NCI-H1105 (cell line): ENCODE measurements around the gene TSEN34.
"Not testable (repeated sequence)": the region's sequence is repeated elsewhere in the genome, so short reads cannot be mapped to it uniquely, and the experiment has no call there.

ENCODE experiments used
- DNase-seq: peaks from one replicate; lab custom pipeline; 2025; lab: John Stamatoyannopoulos, UW

The TSEN34 gene

GRCh38 chr19:54160854-54161253, 30.3 kb upstream of the TSEN34 start:
- no peak for DNase-seq

DNA sequence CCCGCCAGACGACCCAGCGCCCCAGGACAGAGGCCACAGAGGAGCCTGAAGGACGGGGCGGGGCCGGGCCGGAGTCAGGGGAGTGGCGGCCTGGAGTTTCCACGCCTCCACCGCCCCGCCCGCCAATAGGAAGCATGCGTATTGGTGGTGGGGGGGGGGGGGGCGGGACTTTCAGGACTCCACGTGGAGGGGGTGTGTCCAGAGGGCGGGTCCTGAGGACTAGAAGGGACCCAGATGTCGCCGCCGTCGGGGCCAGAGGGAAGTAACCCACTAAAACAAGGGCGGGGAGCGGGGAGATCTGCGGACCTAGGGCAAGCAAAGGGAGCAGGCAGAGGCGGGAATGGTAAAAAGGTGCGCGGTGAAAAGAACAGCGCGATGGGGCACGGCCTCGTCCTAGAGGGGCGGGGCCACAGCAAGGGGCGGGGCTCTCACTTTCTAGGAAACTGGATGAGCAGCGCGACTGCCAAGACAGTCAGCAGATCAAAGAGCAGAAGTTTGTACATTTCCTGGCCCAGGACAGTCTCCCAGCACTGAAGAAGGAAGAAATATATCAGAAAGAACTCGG, 28.8 kb upstream of the TSEN34 start:
- DNase-seq: no peak

GRCh38 chr19:54162884-54163283, 28.2 kb upstream of the TSEN34 start:
- DNase-seq: no peak

- no peak for DNase-seq
Observed at GRCh38 chr19:54164369-54165068, 26.6 kb upstream of the TSEN34 start.

- DNase-seq: no peak
Observed at GRCh38 chr19:54165222-54165621, 25.9 kb upstream of the TSEN34 start.

GRCh38 chr19:54168174-54168917, 22.8 kb upstream of the TSEN34 start:
- peak; percentile 86 for DNase-seq

- no peak for DNase-seq
Observed at GRCh38 chr19:54169149-54169740, 21.9 kb upstream of the TSEN34 start.

GRCh38 chr19:54171736-54172431, 19.2 kb upstream of the TSEN34 start:
- DNase-seq: not testable (repeated sequence)

DNA sequence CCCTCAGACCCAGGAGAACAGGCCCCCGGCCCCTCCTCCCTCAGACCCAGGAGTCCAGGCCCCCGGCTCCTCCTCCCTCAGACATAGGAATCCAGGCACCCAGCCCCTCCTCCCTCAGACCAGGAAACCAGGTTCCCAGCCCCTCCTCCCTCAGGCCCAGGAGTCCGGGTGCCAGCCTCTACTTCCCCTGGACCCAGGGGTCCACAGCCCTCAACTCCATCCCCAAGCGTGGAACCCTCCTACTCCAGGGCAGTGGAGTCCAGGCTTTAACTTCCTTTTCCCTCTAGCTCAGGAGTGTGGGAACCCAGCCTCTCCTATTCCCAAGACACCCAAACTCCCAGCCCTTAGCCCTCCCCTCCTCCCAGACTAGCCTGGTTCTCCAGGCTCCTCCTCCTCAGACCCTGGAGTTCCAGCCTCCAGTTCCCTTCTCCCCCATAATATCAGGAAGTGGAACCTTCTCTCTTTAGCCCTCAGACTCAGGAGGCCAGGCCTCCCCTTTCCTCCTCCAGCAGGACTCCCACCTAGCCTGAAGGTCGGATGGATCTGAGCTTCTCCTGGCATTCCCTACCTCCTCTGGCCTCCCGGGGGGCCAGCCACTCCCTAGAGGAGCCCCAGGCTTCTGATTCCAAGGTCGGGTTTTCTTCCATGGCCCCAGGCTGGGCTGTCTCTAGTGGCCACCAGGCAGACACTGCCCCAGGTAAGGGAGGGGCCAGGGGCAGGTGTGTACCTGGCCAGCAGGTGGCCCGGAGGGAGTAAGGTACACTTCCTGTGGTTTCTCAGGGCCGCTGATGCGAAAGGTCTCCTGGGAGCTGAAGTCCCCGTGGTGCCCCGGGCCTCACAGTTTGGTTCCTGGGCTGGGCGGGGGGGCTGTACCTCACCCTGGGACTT, 18.4 kb upstream of the TSEN34 start, which contains the start of gene TMC4:
TSS of gene TMC4 (minus strand) at position 690 of the 888 bp plus-strand sequence. CDS start at position 647, 43 bp downstream.
- peak; percentile 77 for DNase-seq

- DNase-seq: no peak
Observed at GRCh38 chr19:54173359-54173699, 17.8 kb upstream of the TSEN34 start.

- DNase-seq: no peak
Observed at GRCh38 chr19:54173951-54174834, 16.9 kb upstream of the TSEN34 start.

- DNase-seq: no peak
Observed at GRCh38 chr19:54178581-54179261, 12.4 kb upstream of the TSEN34 start.

- no peak for DNase-seq
Observed at GRCh38 chr19:54179262-54179852, 11.8 kb upstream of the TSEN34 start.

DNA sequence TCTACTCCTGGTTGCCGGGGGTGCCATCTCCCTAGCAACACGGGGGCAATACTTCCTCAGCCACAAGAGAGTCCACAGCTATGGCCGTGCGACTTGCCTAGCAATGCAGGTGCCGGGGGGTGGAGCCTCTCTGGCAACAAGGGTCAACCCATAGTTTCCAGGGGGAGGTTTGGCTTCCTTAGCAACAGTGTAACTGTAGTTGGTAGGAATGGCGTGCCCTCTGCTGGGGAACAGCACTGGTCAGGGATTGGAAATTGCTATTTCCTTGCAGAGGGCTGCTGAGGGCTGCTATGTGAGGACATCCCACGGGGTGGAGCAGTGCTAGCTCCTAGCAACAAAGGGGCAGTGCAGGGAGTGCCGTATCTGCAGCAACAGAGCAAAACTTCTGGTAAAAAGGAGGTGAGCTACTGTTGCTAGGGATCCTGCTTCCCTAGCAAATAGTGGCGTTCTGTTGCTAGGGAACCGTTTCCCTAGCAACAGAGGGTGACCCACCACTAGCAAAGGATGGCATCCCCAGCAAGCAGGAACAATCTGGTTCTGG, 11.1 kb upstream of the TSEN34 start:
- DNase-seq: peak; percentile 30

DNA sequence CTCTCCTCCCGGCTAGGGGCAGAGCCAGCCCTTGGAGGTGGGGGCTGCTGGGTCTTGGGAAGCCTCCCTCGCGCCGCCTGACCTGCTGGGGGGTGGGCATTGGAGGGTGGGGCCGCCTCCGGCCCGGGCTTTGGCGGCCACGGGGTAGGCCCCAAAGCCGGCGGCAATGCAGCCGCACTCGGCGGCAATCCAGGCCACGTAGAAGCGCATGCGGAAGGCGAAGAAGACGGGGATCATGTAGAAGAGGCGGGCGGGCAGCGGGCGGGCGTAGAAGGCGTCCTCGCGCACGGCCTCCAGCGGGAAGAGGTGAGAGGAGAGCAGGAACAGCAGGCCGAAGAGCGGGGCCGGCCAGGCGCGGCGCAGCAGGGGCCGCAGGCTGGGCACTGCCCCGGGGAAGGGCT, 10.4 kb upstream of the TSEN34 start:
- DNase-seq: no peak

GRCh38 chr19:54181894-54182293, 9.2 kb upstream of the TSEN34 start:
- not testable (repeated sequence) for DNase-seq

DNA sequence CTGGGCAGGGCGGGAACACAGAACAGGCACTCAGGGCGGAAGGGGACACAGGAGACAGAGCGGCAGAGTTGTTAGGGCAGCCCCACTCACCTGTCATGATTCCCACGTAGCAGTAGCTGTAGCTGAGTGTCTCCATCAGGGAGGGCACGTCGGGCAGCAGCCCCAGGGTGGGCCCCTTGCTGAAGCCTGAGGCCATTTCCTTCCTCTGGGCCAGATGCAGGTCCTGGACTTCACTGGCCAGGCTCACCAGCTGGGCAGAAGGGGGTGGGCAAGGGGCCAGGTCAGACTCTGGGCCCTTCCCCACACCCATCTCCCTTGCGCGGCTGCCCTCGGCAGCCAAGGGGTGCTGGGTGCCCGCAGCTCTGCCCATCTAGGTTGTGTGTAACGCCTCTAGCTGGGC, 7.7 kb upstream of the TSEN34 start:
- no peak for DNase-seq

GRCh38 chr19:54186351-54186750, 4.8 kb upstream of the TSEN34 start:
- DNase-seq: no peak

- no peak for DNase-seq
Observed at GRCh38 chr19:54186934-54187381, 4.2 kb upstream of the TSEN34 start.
